GM19099 (cell line): ENCODE data around the gene MRPS15.

Experiments
- POLR2A ChIP-seq: IDR thresholded peaks from 3 replicates; pipeline ENCODE4 v1.6.1; 2011; ENCODE audit warnings: low read depth; ENCODE audit not compliant: insufficient read length; ENCODE audit errors: extremely low read depth

The MRPS15 gene

GRCh38 chr1:36447450-36447849 lies 16.7 kb downstream of the MRPS15 start:
- no peak for TF ChIP-seq POLR2A

- TF ChIP-seq POLR2A, result no peak
Observed at GRCh38 chr1:36446746-36447145, 17.4 kb downstream of the MRPS15 start.

DNA sequence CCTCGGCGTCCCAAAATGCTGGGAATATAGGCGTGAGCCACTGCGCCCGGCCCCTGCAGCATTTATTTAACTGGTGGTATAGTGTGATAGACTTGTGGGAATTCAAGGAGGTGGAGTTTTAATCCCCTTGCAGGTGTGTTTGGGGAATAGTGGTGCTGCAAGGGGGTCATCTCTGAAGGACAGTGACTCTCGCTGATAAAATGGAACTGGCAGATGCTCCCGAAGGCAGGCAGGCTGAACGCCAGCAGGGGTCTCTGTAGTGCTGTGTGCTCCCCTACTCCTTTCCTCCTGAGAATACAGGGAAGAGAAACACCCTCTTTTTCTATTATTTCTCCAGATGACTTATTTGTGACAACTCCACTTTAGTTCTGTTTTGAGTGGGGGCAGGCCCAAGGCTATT lies 17.9 kb downstream of the MRPS15 start:
- TF ChIP-seq POLR2A, result no peak

DNA sequence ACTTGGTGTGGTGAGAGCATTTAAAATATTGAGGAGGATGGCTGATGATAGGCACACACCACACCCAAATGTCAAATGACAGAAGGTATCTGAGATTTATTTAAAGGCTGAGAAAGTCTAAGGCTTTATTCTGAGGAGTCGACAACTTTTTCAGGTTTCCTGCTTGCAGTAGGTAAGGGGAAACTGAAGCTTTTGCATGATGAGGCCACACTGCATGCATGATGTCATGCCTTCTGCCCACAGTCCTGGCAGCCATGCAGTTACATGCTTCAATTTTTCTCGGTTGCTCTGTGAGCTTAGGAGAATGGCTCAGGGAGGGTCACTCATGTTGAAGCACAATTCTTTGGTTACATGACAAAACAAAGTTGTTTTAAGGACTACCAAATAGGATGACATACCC lies 20.9 kb downstream of the MRPS15 start:
- no peak for TF ChIP-seq POLR2A

- no peak for TF ChIP-seq POLR2A
Observed at GRCh38 chr1:36442337-36442736, 21.8 kb downstream of the MRPS15 start.

DNA sequence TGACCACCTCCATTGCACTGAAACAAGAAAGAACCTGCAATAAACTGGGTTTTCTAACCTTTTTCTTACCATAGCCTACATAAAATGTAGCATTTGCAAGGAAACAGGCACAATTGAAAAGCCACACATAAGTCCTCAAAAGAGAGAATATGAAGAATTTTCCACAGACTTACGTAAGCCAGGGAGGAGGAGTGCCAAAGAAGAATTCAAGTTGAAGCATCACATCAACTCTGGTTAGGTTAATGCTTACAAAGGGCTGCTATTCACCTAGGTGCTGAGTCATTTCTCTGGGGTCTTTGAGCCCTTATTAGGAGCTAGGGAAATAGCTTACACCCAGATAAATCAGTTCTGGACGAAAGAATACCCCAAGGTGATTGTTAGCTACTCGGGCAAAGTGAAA lies 23.5 kb downstream of the MRPS15 start:
- TF ChIP-seq POLR2A, result no peak

DNA sequence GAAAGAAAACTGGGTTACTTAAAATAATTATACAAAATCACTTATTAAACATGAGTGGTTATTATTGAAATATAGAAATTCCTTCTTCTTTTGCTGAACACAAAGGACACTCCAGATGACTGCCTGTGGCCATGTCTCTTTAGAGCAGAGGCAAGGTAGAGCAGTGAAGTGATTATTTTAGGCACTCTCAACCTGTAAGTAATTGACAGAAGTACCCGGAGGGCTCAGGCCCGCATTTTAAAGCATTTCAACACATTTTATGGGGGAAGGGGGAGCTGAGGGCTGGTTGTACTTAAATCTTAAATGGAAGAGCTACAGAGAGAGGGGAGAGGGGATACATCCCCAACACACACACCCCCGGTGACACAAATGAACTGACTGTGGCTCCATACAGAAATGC lies 24.1 kb downstream of the MRPS15 start:
- TF ChIP-seq POLR2A, result no peak

DNA sequence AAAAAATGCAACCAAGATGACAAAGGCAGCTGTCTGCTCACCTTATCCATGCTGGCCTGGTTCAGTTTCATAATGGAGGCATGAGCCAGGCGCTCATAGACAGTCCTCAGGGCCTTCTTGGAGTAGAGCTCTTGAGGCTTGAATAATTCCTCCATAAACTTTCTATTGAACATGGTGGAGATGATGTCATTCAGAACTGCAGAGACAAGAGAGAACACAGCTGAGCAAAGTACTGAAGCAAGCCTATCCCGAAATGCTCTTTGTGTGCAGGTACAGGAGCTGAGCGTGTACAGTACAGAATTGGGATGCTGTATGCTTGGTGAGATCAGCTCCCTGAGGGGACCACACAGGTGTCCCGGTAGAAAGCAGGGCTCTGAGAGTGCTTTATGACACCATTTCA lies 25.5 kb downstream of the MRPS15 start:
- TF ChIP-seq POLR2A, result no peak

GRCh38 chr1:36436821-36437220 lies 27.4 kb downstream of the MRPS15 start:
- TF ChIP-seq POLR2A, result no peak

GRCh38 chr1:36433102-36433501 lies 31.1 kb downstream of the MRPS15 start:
- no peak for TF ChIP-seq POLR2A

DNA sequence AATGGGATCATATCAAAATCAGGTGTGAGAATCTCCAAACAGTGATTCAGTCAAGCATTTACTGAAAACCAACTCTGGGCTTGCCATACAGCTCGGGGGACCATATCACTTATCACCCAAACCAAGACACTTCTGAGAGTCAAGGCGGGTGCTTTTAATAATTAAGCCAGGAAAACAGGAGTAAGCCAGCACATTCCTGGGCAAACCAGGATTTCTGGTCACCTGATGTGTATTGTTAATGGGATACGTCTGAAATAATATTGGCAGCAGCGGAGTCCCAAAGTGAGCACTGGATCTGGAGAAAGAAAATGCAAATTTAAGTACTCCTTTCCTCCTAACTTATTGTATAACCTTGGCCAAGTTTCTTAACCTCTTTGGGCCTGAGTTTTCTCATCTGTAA lies 31.6 kb downstream of the MRPS15 start:
- no peak for TF ChIP-seq POLR2A

- no peak for TF ChIP-seq POLR2A
Observed at GRCh38 chr1:36425791-36426190, 38.4 kb downstream of the MRPS15 start.

- no peak for TF ChIP-seq POLR2A
Observed at GRCh38 chr1:36421649-36422048, 42.5 kb downstream of the MRPS15 start.

DNA sequence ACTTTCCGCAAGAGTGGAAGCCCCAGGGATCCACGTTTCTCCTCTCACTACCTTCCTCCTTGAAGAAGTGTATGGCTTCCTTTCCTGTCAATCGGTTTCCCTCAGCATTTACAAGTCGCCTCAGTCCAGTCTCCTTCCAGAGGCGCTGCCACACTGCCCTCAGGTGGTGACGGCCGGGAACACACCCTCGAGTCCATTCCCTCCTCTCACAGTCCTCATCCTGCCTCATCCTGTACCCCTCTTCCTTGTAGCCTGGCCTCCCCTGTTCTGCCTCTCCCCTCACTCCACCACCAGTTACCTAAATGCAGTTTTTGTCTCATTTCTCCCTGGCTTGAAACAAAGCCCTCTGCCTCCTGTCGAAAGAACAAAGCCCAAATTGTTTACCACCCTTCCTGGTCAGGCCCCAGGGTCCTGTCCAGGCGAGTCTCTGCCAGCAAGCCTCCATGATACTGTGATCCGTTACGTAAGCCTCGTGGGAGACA lies 43.3 kb downstream of the MRPS15 start:
- no peak for TF ChIP-seq POLR2A

DNA sequence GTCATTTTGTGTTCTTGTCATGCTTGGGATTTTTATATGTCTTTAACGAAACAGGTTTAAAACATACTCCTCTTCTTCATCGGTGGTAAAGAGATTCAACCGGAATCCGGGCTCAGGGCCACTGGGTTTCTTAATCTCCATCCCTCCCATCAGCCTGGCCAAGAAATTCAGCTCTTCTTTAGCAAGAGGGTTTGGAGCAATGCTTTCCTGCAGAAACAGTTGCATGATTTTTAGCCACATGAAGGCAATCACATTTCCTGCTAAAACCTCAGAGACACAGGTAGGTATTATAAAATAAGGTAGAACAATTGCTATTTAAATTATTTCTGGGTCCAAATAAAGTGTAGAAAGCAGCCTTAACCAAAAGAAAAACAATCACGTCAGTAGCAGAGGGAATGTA lies 43.8 kb downstream of the MRPS15 start:
- no peak for TF ChIP-seq POLR2A

GRCh38 chr1:36419569-36419968 lies 44.6 kb downstream of the MRPS15 start:
- no peak for TF ChIP-seq POLR2A

- no peak for TF ChIP-seq POLR2A
Observed at GRCh38 chr1:36419140-36419539, 45.0 kb downstream of the MRPS15 start.
